HG03575 (cell line): Measurements from ENCODE around the gene PLPP3.

Source experiments
- ATAC-seq: cut with Tn5 transposase; IDR thresholded peaks from one replicate; pipeline ENCODE4 v1.9.1; 2021; ENCODE audit not compliant: unreplicated experiment, insufficient number of reproducible peaks, low FRiP score; ENCODE audit errors: extremely low read depth

The PLPP3 gene

DNA sequence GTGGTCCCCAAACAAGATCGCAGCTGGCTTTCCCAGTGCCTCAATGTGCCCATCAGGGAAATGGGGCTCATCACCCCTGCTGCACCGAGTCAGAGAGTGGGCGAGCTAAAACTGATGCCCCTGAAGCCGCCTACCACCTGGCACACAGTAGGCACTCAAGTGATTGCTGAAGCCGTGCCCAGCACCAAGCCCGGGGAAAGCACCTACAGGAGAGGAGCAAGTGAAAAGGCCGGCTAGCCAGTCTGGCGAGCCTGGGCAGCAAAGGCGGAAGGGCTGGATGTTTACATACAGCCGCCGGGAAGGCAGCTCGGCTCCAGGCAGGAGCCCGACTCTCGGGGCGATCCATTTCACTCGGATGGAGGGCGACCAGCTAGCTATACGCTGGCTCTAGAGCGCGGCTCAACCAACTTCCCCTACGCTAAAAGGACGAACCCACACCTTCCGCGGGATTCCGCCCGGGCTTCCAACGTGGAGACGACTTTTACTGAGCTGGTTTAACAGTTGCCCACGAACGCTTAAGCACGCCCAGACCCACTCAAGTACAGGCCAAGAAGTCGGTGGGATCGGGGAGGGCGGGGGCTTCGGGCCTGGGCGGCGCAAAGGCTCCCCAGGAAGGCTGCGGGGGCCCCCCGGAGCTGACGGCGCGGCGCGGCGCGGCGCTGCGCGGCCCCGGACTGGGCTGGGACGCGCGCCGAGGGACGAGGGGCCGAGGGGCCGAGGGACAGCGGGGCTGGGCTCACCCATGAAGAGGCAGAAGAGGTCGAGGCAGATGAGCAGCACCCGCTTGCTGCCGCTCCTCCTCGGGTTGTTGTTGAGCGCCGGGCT is 1.0 kb downstream of the PLPP3 start:
- ATAC-seq, result no peak

- ATAC-seq, result no peak
Measured at GRCh38 chr1:56577406-56578137, 1.8 kb downstream of the PLPP3 start.

- no peak for ATAC-seq
Measured at GRCh38 chr1:56576880-56577405, 2.4 kb downstream of the PLPP3 start.

GRCh38 chr1:56575865-56576264 is 3.5 kb downstream of the PLPP3 start:
- no peak for ATAC-seq

DNA sequence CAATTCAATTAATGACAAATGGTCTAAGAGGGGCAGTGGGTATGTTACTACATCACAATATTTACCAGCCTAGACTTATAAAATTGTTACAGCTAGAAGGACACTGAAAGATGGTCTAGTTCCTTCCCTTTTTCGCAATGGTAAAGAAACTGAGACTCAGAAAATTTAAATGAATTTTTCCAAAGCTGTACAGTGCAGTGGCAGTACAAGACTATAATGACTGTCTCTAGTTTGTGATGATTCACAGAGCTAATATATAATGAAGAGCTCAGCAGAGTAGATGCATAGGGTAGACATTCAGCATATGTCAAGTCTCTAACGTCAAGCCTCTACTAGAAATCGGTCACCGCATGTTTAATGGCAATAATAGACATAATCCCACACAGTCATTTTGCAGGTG is 4.6 kb downstream of the PLPP3 start:
- ATAC-seq, result no peak

DNA sequence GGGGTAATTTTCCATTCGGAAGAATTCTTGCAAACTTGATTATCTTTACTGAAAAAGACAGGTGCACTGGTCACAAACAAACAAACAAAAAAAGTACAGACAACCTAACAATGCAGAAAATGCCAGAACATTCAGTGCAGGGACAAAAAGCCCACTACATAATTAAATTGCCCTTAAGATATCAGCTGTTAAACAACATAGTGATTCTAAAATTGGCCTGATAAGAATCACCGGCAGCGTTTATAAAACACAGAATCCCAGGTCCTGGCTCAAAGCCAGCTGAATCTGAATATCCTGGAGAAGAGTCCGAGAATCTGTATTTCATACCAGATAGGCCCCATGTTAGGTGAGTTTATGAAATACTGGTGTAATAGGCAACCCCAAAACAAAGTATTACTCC is 6.1 kb downstream of the PLPP3 start:
- ATAC-seq, result no peak

- no peak for ATAC-seq
Measured at GRCh38 chr1:56572334-56573050, 6.9 kb downstream of the PLPP3 start.

- no peak for ATAC-seq
Measured at GRCh38 chr1:56571448-56571847, 7.9 kb downstream of the PLPP3 start.

GRCh38 chr1:56570924-56571372 is 8.4 kb downstream of the PLPP3 start:
- no peak for ATAC-seq

DNA sequence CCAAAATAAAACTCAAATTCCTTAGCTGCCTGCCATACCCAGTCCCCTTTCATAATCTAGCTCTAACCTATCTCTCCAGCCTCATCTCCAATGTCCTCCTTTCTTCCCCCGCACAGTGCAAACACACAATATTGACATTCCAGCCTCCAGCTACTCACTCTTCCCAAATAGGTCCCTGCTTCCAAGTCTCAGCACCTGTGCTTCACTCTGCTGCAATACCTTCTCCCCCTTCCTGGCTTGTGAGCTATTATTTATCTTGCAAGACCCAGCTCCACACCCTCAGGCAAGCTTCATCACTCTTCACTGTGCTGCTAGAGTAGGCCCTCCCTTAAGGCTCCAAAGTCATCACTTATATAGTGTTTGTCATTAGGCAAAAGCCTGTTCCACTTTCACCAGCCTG is 9.7 kb downstream of the PLPP3 start:
- ATAC-seq, result no peak

GRCh38 chr1:56566994-56567393 is 12.4 kb downstream of the PLPP3 start:
- ATAC-seq, result no peak

DNA sequence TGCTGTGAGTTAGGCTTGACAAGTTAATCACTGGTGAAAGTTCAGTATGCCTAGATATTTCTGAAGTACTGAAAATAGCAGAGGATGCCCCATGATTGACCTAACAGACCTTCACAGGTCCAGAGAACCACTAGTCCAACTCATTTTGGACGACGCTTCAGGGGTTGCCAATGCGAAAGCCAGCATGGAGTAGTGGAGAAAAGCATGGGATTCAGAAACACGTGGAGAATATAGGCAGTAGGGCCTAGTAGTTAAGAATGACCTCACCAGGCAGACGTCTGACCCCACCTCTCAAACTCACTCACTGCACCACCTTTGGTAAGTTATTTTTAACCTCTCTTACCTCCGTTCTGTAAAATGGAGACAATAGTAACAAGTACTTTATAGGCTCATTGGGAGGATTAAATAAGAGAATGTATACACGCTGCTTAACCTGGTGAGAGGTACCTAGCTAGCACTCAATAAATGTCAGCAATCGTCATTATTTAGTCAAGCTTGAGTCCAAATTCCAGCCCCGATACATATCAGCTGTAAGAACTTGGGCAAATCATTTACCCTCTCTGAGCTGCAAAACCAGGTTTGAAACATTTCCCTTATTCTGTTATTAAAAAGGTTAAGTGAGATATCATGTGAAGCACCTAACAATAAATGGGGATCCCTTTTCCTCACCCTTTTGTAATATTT is 13.2 kb downstream of the PLPP3 start:
- no peak for ATAC-seq

- no peak for ATAC-seq
Measured at GRCh38 chr1:56564615-56565014, 14.7 kb downstream of the PLPP3 start.

DNA sequence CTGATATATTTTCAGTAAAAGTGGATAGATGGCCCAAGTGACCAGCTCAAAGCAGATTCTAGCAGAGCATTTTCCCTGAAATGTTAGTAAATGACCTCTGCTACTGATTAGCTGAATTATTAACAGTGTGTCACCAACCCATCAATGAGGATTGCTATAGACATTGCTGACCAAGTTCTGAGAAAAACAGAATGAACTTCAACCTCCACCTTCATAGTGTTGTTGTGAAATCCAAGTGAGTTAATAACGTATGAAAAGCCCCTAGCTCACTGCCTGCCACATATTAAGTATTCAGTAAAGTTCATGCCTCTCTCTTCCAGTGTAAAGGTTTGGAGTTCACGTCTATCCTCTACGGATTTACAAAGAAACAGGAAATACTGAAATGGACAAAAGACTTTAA is 15.8 kb downstream of the PLPP3 start:
- no peak for ATAC-seq

DNA sequence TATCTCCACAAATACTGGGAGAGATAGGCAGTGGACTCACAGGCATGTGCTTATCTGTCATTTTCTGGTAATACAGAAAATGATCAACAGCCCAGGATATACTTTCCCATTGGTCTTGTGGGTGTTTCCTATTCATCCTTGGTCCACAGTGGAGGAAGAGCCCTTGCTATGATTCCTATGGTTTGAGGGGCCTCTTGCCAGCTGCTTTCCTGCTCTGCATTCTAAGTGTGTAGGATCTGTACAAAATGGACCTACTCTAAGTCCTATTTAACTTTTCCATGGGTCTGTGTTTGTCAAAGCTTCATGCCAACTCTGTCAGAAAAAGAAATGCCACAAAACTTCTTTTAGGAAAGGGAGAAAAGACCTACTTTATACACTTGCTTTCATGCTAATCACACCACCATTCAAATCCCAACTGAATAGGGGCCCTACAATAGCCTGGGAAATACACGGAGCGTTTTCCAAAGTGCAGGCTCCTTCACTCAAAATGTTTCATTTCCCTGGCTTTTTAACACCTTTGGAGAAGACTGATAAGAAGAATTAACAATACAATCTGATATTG is 16.4 kb downstream of the PLPP3 start:
- ATAC-seq, result no peak

- ATAC-seq, result no peak
Measured at GRCh38 chr1:56561227-56562019, 17.9 kb downstream of the PLPP3 start.

- no peak for ATAC-seq
Measured at GRCh38 chr1:56557746-56558145, 21.6 kb downstream of the PLPP3 start.

GRCh38 chr1:56555448-56555847 is 23.9 kb downstream of the PLPP3 start:
- ATAC-seq, result no peak
